GM13977 (cell line): ENCODE results near the gene NCAPD2.

Experiments used
- DNase-seq: peaks from one replicate; pipeline ENCODE4 v3.0.0; 2012; ENCODE audit warnings: low spot score
- CTCF ChIP-seq: IDR thresholded peaks from 2 replicates; pipeline ENCODE4 v1.5.1; 2012; ENCODE audit warnings: mild to moderate bottlenecking, control low read depth; ENCODE audit not compliant: insufficient read depth; ENCODE audit errors: extremely low read depth, missing control alignments
- in situ Hi-C: fragments of 300-500 bp; cut with MboI; formaldehyde crosslinking; loops from one replicate; pipeline ENCODE4 v1.12.0; 2022; ENCODE audit warnings: low sequenced_read_pairs, low pct_unique_long_range_greater_than_20kb, mixed read lengths, inconsistent platforms; ENCODE audit not compliant: unreplicated experiment

Gene NCAPD2

GRCh38 chr12:6461401-6462233, 32.3 kb upstream of the NCAPD2 start:
- in situ Hi-C loops, result loop anchor here (5.0 to 10.0 kb wide), 2 partner anchors 39 to 127 kb away; no protein-coding TSS in a partner anchor
- peak; percentile 82 for DNase-seq
- TF ChIP-seq CTCF, result no peak

GRCh38 chr12:6462234-6462995, 31.5 kb upstream of the NCAPD2 start:
- TF ChIP-seq CTCF, result no peak
- no peak for DNase-seq
- in situ Hi-C loops, result loop anchor here (5.0 to 10.0 kb wide), 2 partner anchors 40 to 128 kb away; no protein-coding TSS in a partner anchor

- no peak for DNase-seq
- in situ Hi-C loops, result loop anchor here (5.0 to 10.0 kb wide), 2 partner anchors 41 to 128 kb away; no protein-coding TSS in a partner anchor
- TF ChIP-seq CTCF, result no peak
Observed at GRCh38 chr12:6463216-6463615, 30.7 kb upstream of the NCAPD2 start.

- no peak for TF ChIP-seq CTCF
- no peak for DNase-seq
- in situ Hi-C loops, result loop anchor here (5.0 to 10.0 kb wide), 2 partner anchors 42 to 129 kb away; no protein-coding TSS in a partner anchor
Observed at GRCh38 chr12:6463858-6464257, 30.0 kb upstream of the NCAPD2 start.

- in situ Hi-C loops, result loop anchor here (5.0 to 10.0 kb wide), 2 partner anchors 42 to 130 kb away; no protein-coding TSS in a partner anchor
- no peak for DNase-seq
- TF ChIP-seq CTCF, result no peak
Observed at GRCh38 chr12:6464531-6464930, 29.4 kb upstream of the NCAPD2 start.

GRCh38 chr12:6465467-6466183, 28.3 kb upstream of the NCAPD2 start:
- peak; percentile 87 for TF ChIP-seq CTCF
- no peak for DNase-seq
- in situ Hi-C loops, result loop anchor here (10.0 kb wide), 1 partner anchor 131 kb away; no protein-coding TSS in a partner anchor
